Esophagus muscularis mucosa (tissue), 4 donors: ENCODE results near the gene HOXB5. TPM values are rescaled to one million over a fixed set of nuclear protein-coding genes. Genes with fewer than 3 reads are reported as not detected.

Source experiments
- DNase-seq: peaks from one replicate; pipeline ENCODE4 v3.0.0-alpha.2; 2017; ENCODE audit errors: extremely low spot score
- H3K27ac ChIP-seq, 4 donors: fragments of 200-600 bp; sonication (generic); replicated peaks in 1 of 4; 1 replicate in 3 of 4; 2 replicates in 1 of 4; pipeline ENCODE4 v1.5.1; 2016 to 2019; ENCODE audit warnings: mild to moderate bottlenecking in 1 of 4
- H3K27me3 ChIP-seq, 4 donors: fragments of 200-600 bp; sonication (generic); one replicate each; pipeline versions ENCODE4 v1.5.1 to v1.6.0; 2016 to 2019
- H3K36me3 ChIP-seq, 4 donors: fragments of 200-600 bp; sonication (generic); one replicate each; pipeline ENCODE4 v1.5.1; 2016 to 2019
- H3K4me1 ChIP-seq, 4 donors: fragments of 200-600 bp; sonication (generic); one replicate each; pipeline ENCODE4 v1.5.1; 2016 to 2019
- H3K4me3 ChIP-seq, 4 donors: fragments of 200-600 bp; sonication (generic); 1 replicate in 2 of 4; 2 replicates in 2 of 4; pipeline ENCODE4 v1.5.1; 2016 to 2019; ENCODE audit warnings: mild to moderate bottlenecking in 4 of 4, moderate library complexity in 1 of 4
- H3K9me3 ChIP-seq, 4 donors: fragments of 200-600 bp; sonication (generic); 1 replicate in 3 of 4; 2 replicates in 1 of 4; pipeline ENCODE4 v1.5.1; 2016 to 2019
- EP300 ChIP-seq: sonication (generic); formaldehyde crosslinking; IDR thresholded peaks from one replicate; pipeline ENCODE4 v1.6.1; 2017; ENCODE audit warnings: antibody characterized with exemption
- POLR2A ChIP-seq: fragments of 450-650 bp; IDR thresholded peaks from one replicate; pipeline ENCODE4 v1.6.1; 2017; ENCODE audit warnings: antibody characterized with exemption, moderate library complexity, mild to moderate bottlenecking, low read depth
- POLR2AphosphoS5 ChIP-seq, 2 donors: sonication (generic); formaldehyde crosslinking; IDR thresholded peaks; one replicate each; pipeline ENCODE4 v1.6.1; 2017; ENCODE audit warnings: antibody characterized with exemption in 2 of 2
- WGBS: methylation state at CpG from one replicate; pipeline ENCODE4 v1.1.5; 2018; 5-methylcytosine and 5-hydroxymethylcytosine counted together
- intact Hi-C: fragments of 100-400 bp; cut with DNase I; formaldehyde crosslinking; loops from one replicate; pipeline ENCODE4 v1.15.1; 2023
- total RNA-seq, 4 donors: library from RNA; depleted of rRNA; stranded (reverse); fragments of >200 nt; gene quantifications; one replicate each; pipeline versions ENCODE4 v1.1.0 to v1.2.1, GENCODE V29; 2016
- TF ChIP-seq, protein P1 (sequence below), 3 experiments: fragments of 200-600 bp in 2 of 3; fragments of 450-650 bp in 1 of 3; sonication (generic) in 2 of 3; IDR thresholded peaks; one replicate each; pipeline ENCODE4 v1.5.1; 2017 to 2019; ENCODE audit warnings: antibody characterized with exemption in 3 of 3, mild to moderate bottlenecking in 2 of 3, moderate library complexity in 1 of 3

Gene HOXB5
- total RNA-seq, 4 donors from 2014 or later, result 0.17 to 0.83 (median 0.36) TPM

- peak overlapping the region; percentile 69 to 84 (median 72) for H3K4me3 ChIP-seq
- no peaks in the 10 kb centered on the region for H3K9me3 ChIP-seq
- H3K36me3 ChIP-seq, result no peaks in the 10 kb centered on the region
- peak overlapping the region; percentile 91 to 97 (median 96) for H3K27ac ChIP-seq
- intact Hi-C loops, result no loop called here
- no peak for DNase-seq
- WGBS, result 61% methylated on average over 34 of the region's 34 CpGs
- H3K27me3 ChIP-seq, result peaks cover 0 to 3% (median 0%) of the 10 kb centered on the region in 4 donors
- TF ChIP-seq POLR2AphosphoS5 (IDR thresholded peaks at IDR 0.05) (no peak), EP300 (no peak), POLR2A (no peak)
- TF ChIP-seq, protein P1, sequence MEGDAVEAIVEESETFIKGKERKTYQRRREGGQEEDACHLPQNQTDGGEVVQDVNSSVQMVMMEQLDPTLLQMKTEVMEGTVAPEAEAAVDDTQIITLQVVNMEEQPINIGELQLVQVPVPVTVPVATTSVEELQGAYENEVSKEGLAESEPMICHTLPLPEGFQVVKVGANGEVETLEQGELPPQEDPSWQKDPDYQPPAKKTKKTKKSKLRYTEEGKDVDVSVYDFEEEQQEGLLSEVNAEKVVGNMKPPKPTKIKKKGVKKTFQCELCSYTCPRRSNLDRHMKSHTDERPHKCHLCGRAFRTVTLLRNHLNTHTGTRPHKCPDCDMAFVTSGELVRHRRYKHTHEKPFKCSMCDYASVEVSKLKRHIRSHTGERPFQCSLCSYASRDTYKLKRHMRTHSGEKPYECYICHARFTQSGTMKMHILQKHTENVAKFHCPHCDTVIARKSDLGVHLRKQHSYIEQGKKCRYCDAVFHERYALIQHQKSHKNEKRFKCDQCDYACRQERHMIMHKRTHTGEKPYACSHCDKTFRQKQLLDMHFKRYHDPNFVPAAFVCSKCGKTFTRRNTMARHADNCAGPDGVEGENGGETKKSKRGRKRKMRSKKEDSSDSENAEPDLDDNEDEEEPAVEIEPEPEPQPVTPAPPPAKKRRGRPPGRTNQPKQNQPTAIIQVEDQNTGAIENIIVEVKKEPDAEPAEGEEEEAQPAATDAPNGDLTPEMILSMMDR (IDR thresholded peaks at IDR 0.05), result no peak
- H3K4me1 ChIP-seq, result peaks cover 35 to 51% (median 45%) of the 10 kb centered on the region in 4 donors
Observed at GRCh38 chr17:48586355-48587258, 7.0 kb downstream of the HOXB5 start.

- TF ChIP-seq EP300 (no peak), POLR2A (no peak), POLR2AphosphoS5 (IDR thresholded peaks at IDR 0.05) (no peak)
- TF ChIP-seq, protein P1 (IDR thresholded peaks at IDR 0.05), result no peak
- H3K27ac ChIP-seq, result peak overlapping the region; percentile 91 to 97 (median 96)
- no peaks in the 10 kb centered on the region for H3K36me3 ChIP-seq
- 65% methylated on average over 2 of the region's 2 CpGs for WGBS
- no peak for DNase-seq
- no peaks in the 10 kb centered on the region for H3K27me3 ChIP-seq
- H3K9me3 ChIP-seq, result no peaks in the 10 kb centered on the region
- H3K4me1 ChIP-seq, result peaks cover 51 to 68% (median 66%) of the 10 kb centered on the region in 4 donors
- intact Hi-C loops, result no loop called here
- H3K4me3 ChIP-seq, result peak overlapping the region in 2 of 4 donors; percentile 70 to 74
Observed at GRCh38 chr17:48584223-48584741, 9.3 kb downstream of the HOXB5 start.

- WGBS, result 84% methylated on average over 3 of the region's 3 CpGs
- Histone ChIP-seq H3K4me1 (peaks cover 51 to 73% (median 71%) of the 10 kb centered on the region in 4 donors), H3K27me3 (no peaks in the 10 kb centered on the region), H3K9me3 (no peaks in the 10 kb centered on the region), H3K4me3 (no peak overlapping the region), H3K36me3 (no peaks in the 10 kb centered on the region), H3K27ac (peak overlapping the region; percentile 91 to 97 (median 96))
- no peak for DNase-seq
- intact Hi-C loops, result no loop called here
- TF ChIP-seq POLR2AphosphoS5 (IDR thresholded peaks at IDR 0.05), result no peak
- TF ChIP-seq EP300, result no peak
- TF ChIP-seq, protein P1 (IDR thresholded peaks at IDR 0.05), result no peak
- no peak for TF ChIP-seq POLR2A
Observed at GRCh38 chr17:48583708-48584222, 9.8 kb downstream of the HOXB5 start.

DNA sequence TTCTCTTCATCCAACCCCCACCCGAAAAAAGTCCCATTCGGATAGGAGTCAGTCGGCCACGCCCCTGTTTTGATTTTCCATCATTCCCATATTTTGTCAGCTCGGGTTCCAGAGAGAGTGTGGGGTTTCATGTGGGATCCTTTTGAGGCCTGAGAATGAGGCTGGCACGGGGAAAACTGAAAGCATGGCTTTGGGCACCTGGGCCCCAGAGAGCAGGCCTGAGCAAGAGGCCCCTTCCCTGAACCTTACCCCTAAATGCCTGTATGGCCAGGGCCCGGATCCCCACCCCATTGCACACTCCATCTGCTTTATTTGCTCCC, 10.9 kb downstream of the HOXB5 start:
- peak overlapping the region; percentile 65 to 78 (median 73) for H3K4me3 ChIP-seq
- H3K27me3 ChIP-seq, result no peaks in the 10 kb centered on the region
- no peak for DNase-seq
- H3K27ac ChIP-seq, result peak overlapping the region; percentile 91 to 97 (median 96)
- intact Hi-C loops, result no loop called here
- 44% methylated on average over 7 of the region's 7 CpGs for WGBS
- no peaks in the 10 kb centered on the region for H3K9me3 ChIP-seq
- no peaks in the 10 kb centered on the region for H3K36me3 ChIP-seq
- TF ChIP-seq, protein P1 (IDR thresholded peaks at IDR 0.05), result no peak
- TF ChIP-seq POLR2AphosphoS5 (IDR thresholded peaks at IDR 0.05) (no peak), POLR2A (no peak), EP300 (no peak)
- H3K4me1 ChIP-seq, result peaks cover 51 to 76% (median 75%) of the 10 kb centered on the region in 4 donors
